Caco-2 (cell line): ENCODE measurements around the gene RANBP10. TPM values are rescaled to one million over a fixed set of nuclear protein-coding genes. Genes with fewer than 3 reads are reported as not detected.

ENCODE experiments used
- BruUV-seq: library from RNA; stranded (reverse); fragments of 400-500 nt; replicated peaks from 2 replicates; lab custom pipeline; 2021; lab: Mats Ljungman, UMichigan
- CTCF ChIA-PET: fragments of 300-600 bp; sonication (Branson Sonifier 250); formaldehyde crosslinking; loops from one replicate; lab custom pipeline; 2022; ENCODE audit warnings: antibody characterized with exemption; lab: Charles Lee
- POLR2A ChIA-PET: fragments of 300-600 bp; sonication (Branson Sonifier 250); formaldehyde crosslinking; loops from one replicate; lab custom pipeline; 2022; ENCODE audit warnings: antibody characterized with exemption; lab: Charles Lee
- DNase-seq, 2 experiments: peaks; one replicate each; pipeline versions ENCODE4 v3.0.0 to v3.0.0-alpha.2; 2020 to 2022
- H3K27me3 ChIP-seq: replicated peaks from 2 replicates; pipeline ENCODE4 v1.6.0; 2011; ENCODE audit warnings: low read length; ENCODE audit not compliant: control insufficient read depth, insufficient read depth
- H3K36me3 ChIP-seq: 2 replicates; pipeline ENCODE4 v1.5.1; 2011; ENCODE audit warnings: low read length; ENCODE audit not compliant: control insufficient read depth, insufficient read depth
- H3K4me1 ChIP-seq: fragments of 250-450 bp; sonication (Bioruptor Pico); 2 replicates; pipeline ENCODE4 v1.5.1; 2020; ENCODE audit warnings: mild to moderate bottlenecking
- H3K4me3 ChIP-seq: 2 replicates; pipeline ENCODE4 v1.5.1; 2011; ENCODE audit warnings: low read depth, mild to moderate bottlenecking, control low read depth, low read length
- H3K9me3 ChIP-seq: fragments of 250-450 bp; sonication (Bioruptor Pico); 2 replicates; pipeline ENCODE4 v1.5.1; 2020; ENCODE audit warnings: mild to moderate bottlenecking, moderate library complexity
- H3K27ac Mint-ChIP-seq: one replicate; pipeline ENCODE4 v1.8.0; 2022; ENCODE audit warnings: mixed read lengths; ENCODE audit not compliant: unreplicated experiment
- H3K27me3 Mint-ChIP-seq: one replicate; pipeline ENCODE4 v1.8.0; 2022; ENCODE audit warnings: mixed read lengths; ENCODE audit not compliant: insufficient read depth, unreplicated experiment
- H3K36me3 Mint-ChIP-seq: one replicate; pipeline ENCODE4 v1.8.0; 2022; ENCODE audit warnings: mild to moderate bottlenecking, mixed read lengths; ENCODE audit not compliant: insufficient read depth, unreplicated experiment
- H3K4me1 Mint-ChIP-seq: one replicate; pipeline ENCODE4 v1.8.0; 2022; ENCODE audit warnings: low read depth, mixed read lengths; ENCODE audit not compliant: unreplicated experiment
- H3K4me3 Mint-ChIP-seq: one replicate; pipeline ENCODE4 v1.8.0; 2022; ENCODE audit warnings: mild to moderate bottlenecking, moderate library complexity, mixed read lengths; ENCODE audit not compliant: unreplicated experiment
- H3K9me3 Mint-ChIP-seq: one replicate; pipeline ENCODE4 v1.8.0; 2022; ENCODE audit warnings: mixed read lengths; ENCODE audit not compliant: unreplicated experiment
- CTCF ChIP-seq, 2 experiments: fragments of 200-600 bp in 1 of 2; IDR thresholded peaks; 1 replicate in 1 of 2; 2 replicates in 1 of 2; pipeline versions ENCODE4 v1.5.1 to v1.8.0; 2011 to 2022; ENCODE audit warnings: antibody characterized with exemption in 1 of 2, control low read depth in 1 of 2, inconsistent platforms in 1 of 2, low read depth in 1 of 2, low read length in 1 of 2, mild to moderate bottlenecking in 1 of 2, moderate library complexity in 1 of 2; ENCODE audit not compliant: insufficient read depth in 1 of 2, severe bottlenecking in 1 of 2, unreplicated experiment in 1 of 2
- intact Hi-C: fragments of 100-400 bp; cut with micrococcal nuclease; formaldehyde crosslinking; loops from one replicate; pipeline ENCODE4 v1.10.0; 2022; ENCODE audit not compliant: unreplicated experiment
- total RNA-seq: library from RNA; stranded (reverse); gene quantifications from 2 replicates; pipeline ENCODE4 v1.2.3, GENCODE V29; 2022

The RANBP10 gene
- total RNA-seq, 1 experiment from 2014 or later: 21.8 TPM

DNA sequence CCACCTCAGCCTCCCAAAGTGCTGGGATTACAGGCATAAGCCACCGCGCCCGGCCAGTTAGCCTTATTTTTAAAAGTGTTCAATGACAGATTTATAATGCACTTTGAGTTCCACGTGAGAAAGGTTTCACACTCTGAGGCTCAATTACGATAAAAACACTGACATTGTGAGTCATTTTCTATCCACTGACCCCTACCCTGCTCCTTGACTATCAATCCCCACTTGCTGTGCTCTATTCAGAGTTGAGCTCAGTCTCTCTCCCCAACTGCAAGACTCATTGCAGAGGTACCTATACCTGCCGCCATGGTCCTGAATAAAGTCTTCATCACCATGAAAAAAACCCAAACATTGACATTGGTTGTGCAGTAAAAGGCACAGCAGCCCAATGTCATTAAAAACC lies 95.8 kb downstream of the RANBP10 start:
- Mint-ChIP-seq H3K9me3 (no peaks in the 10 kb centered on the region), H3K4me3 (no peak overlapping the region), H3K27me3 (no peaks in the 10 kb centered on the region), H3K4me1 (no peaks in the 10 kb centered on the region), H3K36me3 (peaks cover 4% of the 10 kb centered on the region), H3K27ac (no peak overlapping the region)
- no TSS peak for BruUV-seq
- H3K27me3 ChIP-seq: no peaks in the 10 kb centered on the region
- DNase-seq: no peak
- H3K9me3 ChIP-seq: no peaks in the 10 kb centered on the region
- intact Hi-C loops: no loop called here
- ChIA-PET POLR2A (no interaction called here), CTCF (no interaction called here)
- H3K4me3 ChIP-seq: no peak overlapping the region
- H3K36me3 ChIP-seq: no peaks in the 10 kb centered on the region
- H3K4me1 ChIP-seq: 0 out of 2 replicates have a peak, but pooled peaks cover 3% of the 10 kb centered on the region
- no peak for TF ChIP-seq CTCF (IDR thresholded peaks at IDR 0.05; ENCODE audit: insufficient read depth in 1 of 2, low read depth in 1 of 2, low read length in 1 of 2, severe bottlenecking in 1 of 2, unreplicated experiment in 1 of 2)

DNA sequence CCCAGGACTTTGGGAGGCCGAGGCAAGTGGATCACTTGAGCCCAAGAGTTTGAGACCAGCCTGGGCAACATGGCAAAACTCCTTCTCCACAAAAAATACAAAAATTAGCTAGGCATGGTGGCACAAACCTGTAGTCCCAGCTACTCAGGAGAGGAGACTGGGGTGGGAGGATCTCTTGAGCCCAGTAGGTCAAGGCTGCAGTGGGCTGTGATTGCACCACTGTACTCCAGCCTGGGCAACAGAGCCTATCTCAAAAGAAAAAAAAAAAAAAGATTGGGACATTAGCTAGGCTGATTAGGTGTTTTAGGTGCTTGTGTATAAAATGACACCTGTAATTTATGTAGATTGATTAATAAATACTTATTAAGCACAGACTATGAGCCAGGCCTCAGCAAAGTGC lies 97.3 kb downstream of the RANBP10 start:
- Histone ChIP-seq H3K4me1 (no peaks in the 10 kb centered on the region), H3K4me3 (no peak overlapping the region), H3K27me3 (no peaks in the 10 kb centered on the region), H3K36me3 (no peaks in the 10 kb centered on the region), H3K9me3 (no peaks in the 10 kb centered on the region)
- Mint-ChIP-seq H3K36me3 (peaks cover 4% of the 10 kb centered on the region), H3K9me3 (no peaks in the 10 kb centered on the region), H3K27me3 (no peaks in the 10 kb centered on the region), H3K4me3 (no peak overlapping the region), H3K27ac (no peak overlapping the region), H3K4me1 (no peaks in the 10 kb centered on the region)
- intact Hi-C loops: no loop called here
- ChIA-PET POLR2A (no interaction called here), CTCF (no interaction called here)
- no peak for TF ChIP-seq CTCF (IDR thresholded peaks at IDR 0.05; ENCODE audit: insufficient read depth in 1 of 2, low read depth in 1 of 2, low read length in 1 of 2, severe bottlenecking in 1 of 2, unreplicated experiment in 1 of 2)
- DNase-seq: no peak
- BruUV-seq: no TSS peak

DNA sequence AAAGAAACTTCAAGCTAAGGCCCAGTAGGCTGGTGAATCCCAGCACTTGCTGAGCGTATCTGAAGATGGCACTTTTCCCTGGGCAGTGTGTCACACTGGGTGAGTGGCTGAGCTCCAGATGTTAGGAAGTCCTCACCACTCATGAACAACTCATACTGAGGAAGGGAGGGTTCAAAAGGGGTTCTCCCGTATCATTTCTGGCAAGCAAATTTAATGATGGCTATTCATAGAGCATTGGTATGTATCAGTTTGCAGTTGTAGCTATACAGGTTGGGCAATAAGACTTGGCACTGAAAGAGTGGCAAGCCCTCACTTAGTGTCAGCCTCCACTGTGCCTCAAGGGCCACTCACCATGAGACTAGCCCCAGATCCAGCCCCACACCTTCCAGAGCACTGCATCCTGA lies 98.0 kb downstream of the RANBP10 start:
- Mint-ChIP-seq H3K4me3 (no peak overlapping the region), H3K27me3 (no peaks in the 10 kb centered on the region), H3K4me1 (no peaks in the 10 kb centered on the region), H3K9me3 (no peaks in the 10 kb centered on the region), H3K36me3 (peaks cover 4% of the 10 kb centered on the region), H3K27ac (no peak overlapping the region)
- POLR2A ChIA-PET: no interaction called here
- Histone ChIP-seq H3K4me3 (no peak overlapping the region), H3K27me3 (no peaks in the 10 kb centered on the region), H3K36me3 (no peaks in the 10 kb centered on the region), H3K9me3 (no peaks in the 10 kb centered on the region), H3K4me1 (no peaks in the 10 kb centered on the region)
- no TSS peak for BruUV-seq
- CTCF ChIA-PET: no interaction called here
- TF ChIP-seq CTCF (IDR thresholded peaks at IDR 0.05; ENCODE audit: insufficient read depth in 1 of 2, low read depth in 1 of 2, low read length in 1 of 2, severe bottlenecking in 1 of 2, unreplicated experiment in 1 of 2): no peak
- intact Hi-C loops: no loop called here
- DNase-seq: no peak
